ENCODE measurements around the gene FKTN.

FKTN gene

DNA sequence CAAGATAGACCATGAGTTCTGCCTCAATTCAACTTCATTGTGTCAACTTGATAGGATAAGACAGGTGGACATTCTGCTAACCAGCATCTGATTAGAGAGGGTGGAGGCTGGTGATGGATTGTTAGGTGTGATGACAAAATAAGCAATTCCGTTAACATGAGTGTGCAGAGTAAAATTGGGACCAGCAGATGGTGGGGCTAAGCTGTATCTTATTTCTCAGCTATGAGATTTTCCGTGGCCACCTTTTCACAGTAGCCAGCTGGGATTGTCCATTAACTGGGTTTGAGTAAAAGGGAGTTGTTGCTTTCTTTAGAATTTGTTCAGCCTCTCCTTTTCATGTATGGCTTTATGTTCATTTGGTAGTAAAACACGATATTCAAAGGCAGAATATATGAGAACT lies 75.5 kb downstream of the FKTN start:
- DNase-seq: no peak

DNA sequence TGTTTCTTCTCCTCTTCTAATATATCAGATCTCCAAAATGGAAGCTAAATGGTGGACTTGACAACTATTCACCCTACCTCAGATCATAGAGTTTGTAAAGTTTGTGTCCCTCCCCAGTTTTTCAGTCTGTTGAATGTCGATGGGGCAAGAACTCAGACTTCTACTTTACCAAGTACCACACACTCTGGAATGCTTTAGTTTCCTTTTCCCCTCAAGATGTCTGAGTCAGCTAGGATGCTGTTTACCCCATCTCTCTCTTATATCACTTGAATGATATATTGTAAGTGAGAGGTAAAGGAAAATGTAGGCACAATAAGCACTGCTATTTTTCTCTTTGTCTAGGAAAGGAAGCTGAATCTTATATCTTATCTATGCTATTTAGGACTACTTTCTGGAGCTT lies 78.4 kb downstream of the FKTN start:
- no peak for DNase-seq

DNA sequence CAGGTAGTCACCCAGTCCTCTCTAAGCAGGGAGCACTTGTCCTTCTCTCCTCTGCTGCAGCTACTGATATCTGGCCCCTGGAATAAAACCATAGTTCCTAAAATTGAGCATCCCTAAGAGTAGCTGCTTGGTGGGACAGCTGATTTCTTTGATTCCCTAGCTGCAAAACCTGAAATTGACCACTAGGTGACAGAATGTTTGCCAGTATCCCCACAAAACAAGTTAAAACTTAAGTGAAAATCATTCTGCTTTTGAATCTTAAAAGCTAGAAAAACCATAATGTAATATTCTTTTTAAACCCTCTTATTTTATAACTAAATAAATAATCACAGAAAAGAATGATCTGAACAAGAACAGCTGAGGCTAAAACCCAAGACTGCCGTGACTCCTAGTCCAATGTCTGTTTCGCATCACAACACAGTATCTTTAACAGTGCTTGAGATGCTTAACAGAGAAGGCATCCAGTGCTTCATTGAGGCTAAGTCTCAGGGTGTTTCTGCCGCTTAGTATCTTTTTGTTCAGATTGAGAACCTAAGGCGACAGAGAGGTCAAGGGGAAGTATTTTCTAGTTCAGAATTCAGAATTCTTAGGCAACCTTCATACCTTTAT lies 80.0 kb downstream of the FKTN start:
- DNase-seq: no peak

DNA sequence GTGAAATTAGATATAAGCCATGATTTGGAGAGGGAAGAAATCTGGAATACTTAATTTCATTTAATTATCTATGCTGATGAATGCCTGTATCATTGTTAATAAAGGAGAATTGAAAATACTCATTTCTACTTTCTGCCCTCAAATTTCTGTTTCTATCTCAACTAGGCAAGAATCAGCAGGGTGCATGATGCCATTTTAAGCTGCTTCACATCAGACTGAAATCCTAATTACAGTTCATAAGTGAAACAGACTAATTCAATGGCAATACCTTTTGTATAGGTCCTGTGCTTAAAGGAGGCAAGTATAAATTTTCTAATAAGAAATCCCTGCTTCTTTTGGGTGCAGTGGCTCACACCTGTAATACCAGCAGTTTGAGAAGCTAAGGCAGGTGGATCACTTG lies 82.0 kb downstream of the FKTN start:
- no peak for DNase-seq

DNA sequence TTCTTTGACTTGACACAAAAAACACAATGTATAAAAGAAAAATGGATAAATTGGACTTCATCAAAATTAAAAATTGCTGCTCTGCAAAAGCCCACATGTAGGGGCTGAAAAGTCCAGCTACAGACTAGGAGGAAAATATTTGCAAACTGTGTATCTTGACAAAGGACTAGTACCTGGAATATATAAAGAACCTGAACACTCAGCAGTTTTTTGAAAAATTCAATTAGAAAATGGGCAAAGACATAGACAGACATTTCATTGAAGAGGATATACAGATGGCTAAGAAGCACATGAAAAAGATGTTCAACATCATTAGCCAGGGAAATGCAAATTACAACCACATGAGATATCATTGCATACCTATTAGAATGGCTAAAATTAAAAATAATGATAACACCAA lies 85.9 kb downstream of the FKTN start:
- no peak for DNase-seq

DNA sequence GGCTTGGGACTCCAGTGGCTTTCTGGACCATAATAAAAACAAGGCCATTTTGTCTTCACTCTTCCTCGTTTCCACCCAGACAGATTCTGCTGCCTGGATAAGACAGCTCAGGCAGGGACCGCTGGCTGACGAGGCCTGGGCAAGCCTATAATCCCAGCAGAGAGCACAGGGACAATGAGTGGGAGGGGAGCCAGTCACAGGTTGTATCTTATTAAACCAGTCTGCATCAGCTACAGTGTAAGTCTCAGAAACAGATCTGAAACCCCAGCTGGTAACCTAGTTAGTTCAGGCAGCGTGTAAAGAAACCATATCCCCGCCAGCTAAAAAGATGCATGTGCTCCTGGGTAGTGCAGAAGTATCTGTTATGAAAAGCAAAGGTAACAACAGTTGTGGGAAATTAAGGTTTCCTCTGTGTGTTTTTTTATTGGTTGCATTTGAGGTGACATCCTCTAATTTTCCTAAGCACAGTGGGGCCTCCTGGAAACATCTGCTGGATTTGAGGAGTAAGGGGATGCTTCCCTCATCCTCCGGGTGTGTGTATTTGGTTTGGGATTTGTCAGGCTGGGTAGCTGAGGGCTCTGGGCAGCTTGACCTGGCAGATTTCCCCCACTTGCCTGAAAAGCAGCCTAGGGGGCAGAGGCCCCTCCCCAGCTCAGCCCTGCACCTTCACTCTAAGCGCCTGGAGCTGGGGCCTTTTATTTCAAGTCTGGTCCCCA lies 89.1 kb downstream of the FKTN start:
- no peak for DNase-seq

DNA sequence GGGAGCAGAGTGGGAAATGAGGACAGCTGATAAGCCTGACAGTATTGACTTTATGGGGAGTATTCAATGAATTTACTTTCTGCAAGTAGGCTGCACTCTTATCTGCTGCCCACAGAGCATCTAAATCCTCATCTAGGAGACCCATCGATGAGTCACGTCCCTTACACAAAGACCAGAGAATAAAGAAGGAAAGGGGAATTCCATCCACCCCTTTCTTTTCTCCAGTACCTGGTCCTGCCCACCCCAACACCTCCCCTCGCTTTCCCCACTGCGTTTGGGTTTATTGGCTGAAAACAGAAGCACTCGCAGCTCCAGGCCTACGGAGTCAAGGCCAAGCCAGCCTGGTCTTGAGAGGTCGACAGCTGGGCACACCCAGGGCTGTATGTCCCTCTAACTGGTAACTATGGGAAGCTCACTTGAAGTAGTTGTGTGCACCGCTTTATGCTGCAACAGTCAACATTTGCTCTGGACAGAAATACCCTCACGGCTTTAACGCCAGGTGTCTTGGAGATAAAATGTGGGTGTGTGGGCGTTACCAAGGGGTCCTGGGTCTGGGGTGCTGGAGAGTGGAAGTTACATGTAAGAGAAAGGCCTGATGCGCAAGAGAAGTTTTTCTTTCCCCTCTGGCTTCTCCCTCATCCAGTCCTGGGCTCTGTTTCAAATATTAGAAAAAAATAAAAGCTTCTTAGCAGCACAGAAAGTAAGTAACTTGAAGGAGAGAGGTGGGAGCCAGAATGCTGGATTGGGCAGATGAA lies 89.8 kb downstream of the FKTN start:
- DNase-seq: no peak

DNA sequence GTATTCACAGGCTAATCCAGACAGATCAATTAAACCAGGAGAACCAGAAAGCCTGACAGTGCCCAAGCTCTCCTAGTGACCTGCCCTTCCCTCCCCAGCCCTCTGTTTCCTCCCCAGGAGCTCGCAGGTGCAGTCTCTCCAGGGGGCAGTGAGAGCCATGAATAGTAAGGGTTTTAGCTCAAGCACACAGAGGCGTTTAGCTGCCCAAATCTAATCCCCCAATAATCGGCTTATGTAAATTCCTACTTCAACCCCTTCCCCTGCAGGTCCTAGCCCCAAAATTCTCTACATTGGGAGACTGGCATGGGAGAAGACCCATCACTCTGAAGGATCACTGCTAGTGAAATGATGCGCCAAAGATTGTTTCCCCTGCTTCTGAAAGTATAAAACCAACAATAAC lies 93.9 kb downstream of the FKTN start:
- no peak for DNase-seq

DNA sequence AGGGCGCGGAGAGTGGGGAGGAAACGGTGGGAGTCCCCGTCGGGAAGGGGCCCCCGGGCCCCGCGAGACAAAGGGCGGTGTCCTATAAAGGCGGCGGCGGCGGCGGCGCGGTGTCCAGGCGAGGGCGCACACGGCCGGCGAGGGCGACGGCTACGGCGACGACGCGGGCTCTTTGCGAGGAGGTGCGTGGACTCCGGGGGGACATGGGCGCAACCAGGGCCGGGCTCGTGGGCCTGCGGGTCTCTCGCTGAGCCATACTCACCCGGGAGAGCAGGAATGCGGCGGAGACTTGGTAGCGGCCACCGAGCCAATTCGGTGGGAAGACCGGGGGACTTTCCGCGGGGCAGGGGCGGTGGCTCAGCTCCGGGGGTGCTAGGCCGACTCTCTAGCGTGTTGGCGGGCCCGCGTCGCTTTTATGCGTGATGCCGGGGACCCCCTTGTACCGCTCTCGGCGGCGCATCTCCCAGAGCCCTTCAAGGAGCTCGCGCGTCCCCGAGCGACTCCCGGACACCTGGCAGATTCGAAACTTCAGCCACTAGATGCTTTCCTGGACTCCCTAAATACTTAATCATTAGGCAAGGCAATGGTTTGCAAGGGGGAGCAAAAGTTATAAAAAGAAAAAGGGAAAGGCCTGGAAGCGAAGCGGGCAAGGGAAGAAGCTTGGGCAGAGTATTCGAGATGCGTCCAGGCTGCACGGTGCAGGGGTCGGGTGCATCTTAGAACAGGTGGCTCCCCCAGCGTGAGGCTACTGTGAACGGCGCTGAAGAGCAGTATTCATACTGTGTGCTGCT lies 98.4 kb downstream of the FKTN start:
- no peak for DNase-seq

DNA sequence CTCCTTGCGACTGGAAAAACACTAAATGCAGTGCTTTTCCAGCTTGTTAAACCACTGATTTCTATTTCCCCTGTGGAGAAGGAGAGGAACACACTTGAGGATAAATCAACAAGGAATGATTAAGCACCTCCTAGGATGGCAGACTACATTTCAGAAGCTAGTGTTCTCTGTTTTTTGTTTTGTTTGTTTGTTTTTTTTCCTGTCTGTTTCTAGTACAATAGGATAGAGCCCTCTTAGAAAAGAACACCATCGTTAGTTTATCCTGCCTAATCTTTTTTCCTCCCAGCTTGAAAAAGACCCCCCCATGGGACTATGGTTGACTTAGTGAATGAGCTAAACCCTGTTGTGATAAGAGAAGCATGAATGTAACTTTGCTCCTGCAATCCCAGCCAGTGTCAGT lies 100.4 kb downstream of the FKTN start:
- no peak for DNase-seq

DNA sequence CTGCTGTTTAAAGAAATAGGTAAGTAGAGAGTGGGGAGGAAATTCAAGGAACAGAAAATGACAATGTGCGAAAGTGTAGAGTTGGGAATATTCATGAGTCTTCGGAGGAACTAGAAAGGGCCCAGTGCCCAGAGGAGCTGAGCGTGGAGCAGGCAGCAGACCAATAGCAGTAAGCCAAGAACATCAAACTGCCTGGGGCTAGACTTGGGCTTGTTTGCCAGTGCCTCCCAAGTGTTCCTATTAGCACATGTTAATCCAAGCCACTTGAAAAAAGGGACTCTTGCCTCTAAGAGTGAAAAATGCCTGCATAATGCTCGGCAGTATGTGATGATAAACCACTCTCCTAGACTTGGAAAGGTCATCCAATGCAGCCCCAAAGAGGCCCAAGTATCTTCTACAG lies 103.1 kb downstream of the FKTN start:
- DNase-seq: no peak

DNA sequence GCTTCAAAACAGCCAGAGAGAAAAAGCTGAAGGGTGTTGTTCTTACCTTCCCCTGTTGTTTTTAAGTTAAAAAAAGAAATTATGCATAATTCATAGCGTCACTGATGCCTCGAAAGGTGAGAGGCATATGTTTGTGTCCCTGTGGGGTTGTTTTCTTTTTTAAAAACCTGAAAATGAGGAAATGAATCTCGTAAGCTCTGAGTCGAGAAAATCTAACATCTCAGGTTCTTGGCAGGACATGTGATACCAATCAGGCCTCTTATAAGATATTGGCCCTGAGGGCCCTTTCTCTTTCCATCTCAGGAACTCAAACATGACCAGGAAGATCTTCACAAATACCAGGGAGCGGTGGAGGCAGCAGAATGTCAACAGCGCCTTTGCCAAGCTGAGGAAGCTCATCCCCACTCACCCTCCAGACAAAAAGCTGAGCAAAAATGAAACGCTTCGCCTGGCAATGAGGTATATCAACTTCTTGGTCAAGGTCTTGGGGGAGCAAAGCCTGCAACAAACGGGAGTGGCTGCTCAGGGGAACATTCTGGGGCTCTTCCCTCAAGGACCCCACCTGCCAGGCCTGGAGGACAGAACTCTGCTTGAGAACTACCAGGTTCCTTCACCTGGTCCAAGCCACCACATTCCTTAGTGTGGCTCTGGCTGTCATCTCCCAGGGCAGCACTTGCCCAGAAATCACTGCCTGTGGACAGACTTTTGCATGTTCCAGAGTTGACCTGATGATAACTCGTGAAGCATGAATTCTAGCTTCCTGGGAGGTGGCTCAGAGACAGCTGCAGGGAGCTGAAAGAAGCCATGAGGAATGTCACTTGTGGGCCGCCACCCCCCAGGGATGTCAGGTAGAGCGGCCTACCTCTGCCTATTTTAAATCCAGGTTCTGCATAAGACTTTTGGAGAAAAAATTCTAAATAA lies 104.5 kb downstream of the FKTN start, which contains the start of gene TAL2:
TAL2 (plus strand) TSS at position 274 of the 921 bp plus-strand sequence; CDS start at position 314, 40 bp downstream.
- no peak for DNase-seq

DNA sequence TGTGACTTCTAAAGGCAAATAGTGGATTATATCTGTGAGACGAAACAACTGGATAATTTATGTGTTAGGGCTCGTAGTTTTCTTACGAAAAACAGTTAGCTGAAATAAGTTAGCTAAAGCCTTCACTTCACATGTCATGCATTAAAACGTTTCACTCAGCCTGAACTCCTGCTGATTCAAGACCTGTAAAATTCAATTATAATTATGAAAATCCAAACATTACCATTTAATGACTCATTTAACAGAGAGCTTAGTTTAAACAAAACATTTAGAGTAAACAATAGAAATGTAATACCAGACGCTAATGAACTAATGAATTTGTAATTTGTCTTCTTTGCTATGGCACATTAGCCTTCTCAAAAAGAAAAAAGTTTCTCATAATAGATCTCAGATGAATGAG lies 106.0 kb downstream of the FKTN start:
- no peak for DNase-seq

DNA sequence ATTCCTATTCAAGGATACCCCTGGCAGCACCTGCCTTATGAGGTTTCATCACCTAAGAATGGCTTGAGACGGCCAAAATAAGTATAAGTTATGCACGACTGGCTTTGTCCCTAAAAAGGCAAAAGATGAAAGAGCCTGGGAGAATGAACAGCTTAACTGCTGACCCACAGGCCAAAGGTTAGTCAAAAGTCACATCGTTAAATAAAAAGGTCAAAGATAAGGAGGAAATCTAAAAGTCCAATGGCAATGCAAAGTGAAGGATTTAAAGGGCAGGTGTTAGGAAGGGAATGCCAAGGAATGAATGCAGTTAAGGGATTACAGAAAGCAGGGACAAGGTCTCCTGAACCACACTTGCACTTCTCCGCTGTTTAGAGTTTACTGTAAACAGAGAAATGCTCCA lies 109.9 kb downstream of the FKTN start:
- DNase-seq: no peak

DNA sequence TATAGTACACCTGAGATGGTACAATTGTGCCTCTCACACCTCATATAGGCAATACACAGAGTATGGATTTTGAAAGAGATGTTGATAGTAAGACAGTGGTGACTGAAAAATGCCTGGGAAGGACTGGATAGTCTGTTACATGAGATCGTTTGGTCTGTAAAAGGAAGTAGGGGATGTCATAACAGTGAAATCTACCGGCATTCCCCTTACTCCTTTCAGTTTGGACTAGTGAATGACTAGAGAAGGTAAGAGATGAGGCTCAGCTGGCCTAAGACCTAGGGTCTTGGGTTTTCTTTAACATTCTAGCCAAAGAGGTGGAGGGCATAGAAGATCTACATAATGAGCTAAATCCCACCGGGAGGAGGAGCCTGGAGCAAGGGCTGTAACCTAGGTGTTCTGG lies 112.4 kb downstream of the FKTN start:
- DNase-seq: no peak

DNA sequence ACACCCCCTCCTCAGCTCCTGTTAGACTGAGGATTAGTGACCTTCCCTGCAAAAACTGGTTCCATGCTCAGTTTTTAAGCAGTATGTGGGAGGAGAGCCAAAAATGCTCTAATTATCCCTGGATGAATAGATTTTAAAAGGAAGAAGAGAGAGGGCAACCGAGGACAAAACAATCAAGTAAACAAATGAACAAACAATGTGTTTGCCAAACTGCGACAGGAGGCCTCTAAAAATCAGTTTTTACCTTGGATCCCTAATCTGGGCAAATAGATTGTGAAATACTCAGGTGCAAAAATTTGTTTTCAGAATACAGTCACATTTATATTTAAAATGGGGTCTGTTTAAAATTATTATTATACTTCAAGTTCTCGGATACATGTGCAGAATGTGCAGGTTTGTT lies 112.8 kb downstream of the FKTN start:
- DNase-seq: no peak

DNA sequence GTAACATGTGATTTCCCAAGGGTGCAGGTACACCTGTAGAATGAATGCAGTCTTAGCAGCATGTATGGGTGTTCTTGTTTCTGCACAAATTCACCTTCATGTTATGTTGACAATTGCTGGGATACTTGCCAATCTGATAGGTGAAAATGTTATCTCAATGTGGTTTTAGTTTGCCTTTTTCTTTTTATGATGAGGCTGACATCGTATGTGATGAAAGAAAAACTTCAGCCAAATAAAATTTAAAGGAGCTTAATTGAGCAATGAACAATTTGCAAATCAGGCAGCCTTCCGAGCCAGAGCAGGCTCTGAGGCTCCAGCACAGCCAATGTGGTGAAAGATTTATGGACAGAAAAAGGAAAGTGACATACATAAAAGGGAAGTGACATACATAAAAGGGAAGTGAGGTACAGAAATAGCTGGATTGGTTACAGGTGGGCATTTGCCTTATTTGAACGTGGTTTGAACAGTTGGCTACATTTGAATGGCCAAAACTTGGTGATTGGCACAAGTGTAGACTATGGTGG lies 114.8 kb downstream of the FKTN start:
- no peak for DNase-seq

DNA sequence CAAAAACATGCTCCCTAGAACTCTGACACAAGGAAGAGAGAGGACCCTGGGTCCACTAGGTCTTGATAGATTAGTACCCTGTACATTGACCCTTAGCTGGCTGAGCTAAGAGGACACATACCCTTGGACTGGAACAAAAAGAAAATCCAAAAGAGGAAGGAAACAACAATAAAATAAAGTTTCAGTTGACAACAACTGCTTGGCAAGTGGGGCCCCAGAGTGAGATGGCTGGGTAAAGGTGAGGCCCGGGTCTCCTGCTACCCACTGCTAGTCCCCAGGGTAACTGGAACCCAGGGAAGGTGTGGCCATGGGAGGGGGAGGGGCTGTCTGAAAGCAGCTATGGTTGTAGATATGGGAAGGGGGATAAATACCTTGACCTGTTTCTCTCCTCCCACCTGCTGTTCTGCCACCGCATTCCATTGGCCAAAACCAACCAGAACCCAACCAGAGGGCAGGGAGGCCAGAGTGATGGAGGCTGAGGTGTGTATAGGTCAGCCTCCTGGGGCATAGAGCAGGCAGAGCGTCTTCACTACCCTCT lies 116.0 kb downstream of the FKTN start:
- no peak for DNase-seq

DNA sequence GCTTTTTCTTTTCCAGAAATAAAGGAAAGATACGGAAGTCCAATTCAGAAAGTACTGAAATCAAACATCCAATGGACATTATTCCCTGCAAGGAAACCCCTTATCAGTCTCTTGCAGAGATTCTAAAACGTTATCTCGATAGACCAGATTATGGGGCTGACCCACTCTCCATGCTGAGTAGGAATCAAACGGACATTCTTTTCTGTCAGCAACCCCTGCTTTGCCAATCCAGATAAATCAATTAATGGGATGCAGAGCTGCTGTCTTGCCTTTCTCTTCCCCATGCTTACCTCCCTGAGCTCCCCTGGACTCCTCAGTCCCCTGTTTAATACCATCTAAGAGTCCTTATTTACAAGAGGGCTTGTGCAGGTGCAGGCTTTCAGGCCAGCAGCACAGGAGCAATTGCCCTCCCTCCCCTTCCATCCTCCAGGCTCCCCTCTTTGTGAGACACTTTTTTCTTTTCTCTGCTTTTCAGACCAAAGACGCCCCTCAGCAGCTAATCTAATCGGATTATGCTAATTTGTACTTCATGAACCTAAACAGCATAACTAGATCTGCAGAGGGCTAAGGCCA lies 118.5 kb downstream of the FKTN start:
- DNase-seq: no peak

DNA sequence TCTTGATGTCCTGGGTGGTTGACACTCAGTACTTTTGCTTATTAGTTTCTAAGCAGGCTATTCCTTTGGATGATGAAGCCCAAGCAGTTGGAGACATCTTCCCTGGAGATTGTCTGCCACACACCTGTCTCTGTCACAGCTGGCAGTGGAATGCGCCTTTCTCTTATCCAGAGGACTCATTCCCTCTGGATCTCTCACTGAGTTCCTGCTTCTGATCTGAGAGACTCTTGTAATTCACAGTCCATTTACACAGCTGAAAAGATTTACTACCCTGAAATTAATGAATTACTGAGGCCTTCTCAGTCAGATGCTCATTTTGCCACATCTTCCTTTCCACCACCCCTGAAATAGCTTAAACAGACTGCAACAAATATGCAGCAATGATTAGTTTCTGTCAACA lies 120.2 kb downstream of the FKTN start:
- DNase-seq: no peak

DNA sequence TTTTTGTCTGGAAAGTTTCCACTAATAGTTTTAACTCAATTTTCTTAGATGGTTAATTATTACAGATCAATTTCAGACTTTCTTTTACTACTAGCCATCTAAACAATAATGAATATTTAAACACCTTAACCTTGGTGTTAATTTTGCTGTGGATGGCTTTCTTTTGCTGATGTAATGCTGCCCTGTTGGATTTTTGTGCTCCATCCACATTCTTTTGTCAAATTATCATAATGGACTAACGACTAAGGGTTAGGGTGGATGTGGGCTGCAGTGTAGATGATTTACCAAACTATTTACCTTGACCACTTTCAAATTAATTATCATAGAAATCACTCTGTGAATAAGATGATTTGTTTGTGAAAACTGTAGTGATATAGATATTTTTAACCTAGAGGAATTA lies 120.8 kb downstream of the FKTN start:
- no peak for DNase-seq

Measured in CD4-positive, alpha-beta T cell treated with Interleukin-4 for 1 hour (primary cell).